ENCODE results near the gene C8B.

Gene C8B

GRCh38 chr1:56965916-56966697, at the start of gene C8B:
C8B (minus strand) TSS chr1:56966015; CDS start chr1:56965948, 67 bp downstream.
- Histone ChIP-seq H3K36me3 (ENCODE audit: insufficient read depth, low read length) (no peaks in the 10 kb centered on the region), H3K9ac (ENCODE audit: insufficient read length) (no peak within 1 kb of the TSS), H3K9me3 (ENCODE audit: low read depth, low read length) (no peaks in the 10 kb centered on the region), H3K27ac (no peak within 1 kb of the TSS), H3K4me3 (no peak within 1 kb of the TSS)
- no peak for DNase-seq (ENCODE audit: low read depth, low spot score)
- no peak for TF ChIP-seq FOXP2 (optimal IDR thresholded peaks at IDR 0.05; ENCODE audit: control extremely low read depth, extremely low read length, insufficient read depth)
- no peak for TF ChIP-seq EZH2 (IDR thresholded peaks at IDR 0.05)
- TF ChIP-seq POLR2AphosphoS5 (IDR thresholded peaks at IDR 0.05; ENCODE audit: borderline replicate concordance, low read depth, low read length): no peak

DNA sequence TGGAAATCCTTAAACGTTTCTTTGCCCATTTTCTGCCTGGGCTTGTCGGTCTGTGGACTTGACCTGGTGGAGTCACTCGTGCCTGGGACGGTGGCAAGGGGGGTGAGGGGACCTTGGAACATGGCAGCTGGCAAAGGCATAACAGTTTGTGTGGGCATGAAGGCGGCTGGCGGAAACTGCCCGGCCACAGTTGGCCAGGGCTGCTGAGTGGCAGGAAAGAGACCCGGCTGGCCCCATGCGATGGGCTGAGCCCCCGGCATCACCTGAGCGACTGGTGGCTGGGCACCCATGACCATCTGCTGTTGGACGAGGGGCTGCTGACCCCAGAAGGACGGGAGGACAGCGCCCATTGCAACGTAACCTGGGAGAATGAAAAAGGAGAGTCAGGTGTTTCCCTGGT, 49.3 kb upstream of the C8B start:
- Histone ChIP-seq H3K27ac (no peak overlapping the region), H3K4me3 (no peak overlapping the region), H3K36me3 (ENCODE audit: insufficient read depth, low read length) (no peaks in the 10 kb centered on the region), H3K9ac (ENCODE audit: insufficient read length) (no peak overlapping the region), H3K9me3 (ENCODE audit: low read depth, low read length) (no peaks in the 10 kb centered on the region)
- no peak for DNase-seq (ENCODE audit: low read depth, low spot score)
- TF ChIP-seq POLR2AphosphoS5 (IDR thresholded peaks at IDR 0.05; ENCODE audit: borderline replicate concordance, low read depth, low read length) (no peak), EZH2 (IDR thresholded peaks at IDR 0.05) (no peak), FOXP2 (optimal IDR thresholded peaks at IDR 0.05; ENCODE audit: control extremely low read depth, extremely low read length, insufficient read depth) (no peak)

GRCh38 chr1:57013522-57013921, 47.7 kb upstream of the C8B start:
- no peaks in the 10 kb centered on the region for H3K36me3 ChIP-seq (ENCODE audit: insufficient read depth, low read length)
- no peaks in the 10 kb centered on the region for H3K9me3 ChIP-seq (ENCODE audit: low read depth, low read length)
- H3K27ac ChIP-seq: no peak overlapping the region
- TF ChIP-seq EZH2 (IDR thresholded peaks at IDR 0.05): no peak
- TF ChIP-seq POLR2AphosphoS5 (IDR thresholded peaks at IDR 0.05; ENCODE audit: borderline replicate concordance, low read depth, low read length): no peak
- TF ChIP-seq FOXP2 (optimal IDR thresholded peaks at IDR 0.05; ENCODE audit: control extremely low read depth, extremely low read length, insufficient read depth): no peak
- no peak overlapping the region for H3K4me3 ChIP-seq
- no peak for DNase-seq (ENCODE audit: low read depth, low spot score)
- H3K9ac ChIP-seq (ENCODE audit: insufficient read length): no peak overlapping the region

DNA sequence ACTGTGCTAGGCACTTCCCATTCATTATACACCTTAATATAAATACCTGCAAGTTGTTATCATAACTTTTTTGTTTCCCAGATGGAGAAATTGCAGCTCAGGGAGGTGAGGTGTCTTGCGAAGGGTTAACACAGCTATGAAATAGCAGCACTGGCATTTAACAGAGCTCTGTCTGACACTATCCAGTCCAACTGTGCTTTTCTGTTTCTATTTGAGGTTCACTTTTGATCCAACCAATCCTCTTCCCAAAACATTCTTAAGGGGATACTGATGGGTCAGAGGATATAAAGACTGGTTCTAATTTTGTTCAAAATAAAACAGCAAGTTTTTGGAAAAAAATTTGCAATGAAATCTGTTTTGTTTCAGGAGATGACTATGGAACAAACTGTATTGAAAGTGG, 46.5 kb upstream of the C8B start:
- H3K4me3 ChIP-seq: no peak overlapping the region
- no peak overlapping the region for H3K27ac ChIP-seq
- no peak for DNase-seq (ENCODE audit: low read depth, low spot score)
- no peak overlapping the region for H3K9ac ChIP-seq (ENCODE audit: insufficient read length)
- no peaks in the 10 kb centered on the region for H3K36me3 ChIP-seq (ENCODE audit: insufficient read depth, low read length)
- no peaks in the 10 kb centered on the region for H3K9me3 ChIP-seq (ENCODE audit: low read depth, low read length)
- TF ChIP-seq EZH2 (IDR thresholded peaks at IDR 0.05): no peak
- no peak for TF ChIP-seq POLR2AphosphoS5 (IDR thresholded peaks at IDR 0.05; ENCODE audit: borderline replicate concordance, low read depth, low read length)
- TF ChIP-seq FOXP2 (optimal IDR thresholded peaks at IDR 0.05; ENCODE audit: control extremely low read depth, extremely low read length, insufficient read depth): no peak

GRCh38 chr1:57010511-57010910, 44.7 kb upstream of the C8B start:
- DNase-seq (ENCODE audit: low read depth, low spot score): no peak
- Histone ChIP-seq H3K4me3 (no peak overlapping the region), H3K27ac (no peak overlapping the region), H3K9ac (ENCODE audit: insufficient read length) (no peak overlapping the region), H3K36me3 (ENCODE audit: insufficient read depth, low read length) (no peaks in the 10 kb centered on the region), H3K9me3 (ENCODE audit: low read depth, low read length) (no peaks in the 10 kb centered on the region)
- TF ChIP-seq EZH2 (IDR thresholded peaks at IDR 0.05) (no peak), POLR2AphosphoS5 (IDR thresholded peaks at IDR 0.05; ENCODE audit: borderline replicate concordance, low read depth, low read length) (no peak), FOXP2 (optimal IDR thresholded peaks at IDR 0.05; ENCODE audit: control extremely low read depth, extremely low read length, insufficient read depth) (no peak)

DNA sequence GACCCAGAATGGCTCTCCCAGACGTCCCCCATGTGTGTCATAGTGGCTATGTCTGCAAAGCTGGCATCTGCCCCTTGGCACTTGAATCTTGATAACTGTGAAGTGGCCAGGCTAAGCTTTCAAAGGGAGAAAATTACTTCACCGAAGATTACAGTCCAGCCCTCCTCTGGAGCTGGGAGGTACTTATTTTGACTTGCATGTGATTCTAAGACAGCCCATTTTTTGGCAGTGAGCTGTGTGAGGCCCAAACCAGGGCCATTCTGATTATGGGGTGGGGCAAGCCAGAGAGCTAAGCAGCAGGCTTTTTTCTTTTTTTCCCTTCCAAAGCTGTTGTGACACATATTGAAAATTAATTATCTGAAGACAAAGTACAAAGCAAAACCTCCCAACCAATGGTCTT, 42.1 kb upstream of the C8B start:
- no peak overlapping the region for H3K4me3 ChIP-seq
- H3K9me3 ChIP-seq (ENCODE audit: low read depth, low read length): no peaks in the 10 kb centered on the region
- H3K27ac ChIP-seq: no peak overlapping the region
- TF ChIP-seq POLR2AphosphoS5 (IDR thresholded peaks at IDR 0.05; ENCODE audit: borderline replicate concordance, low read depth, low read length) (no peak), FOXP2 (optimal IDR thresholded peaks at IDR 0.05; ENCODE audit: control extremely low read depth, extremely low read length, insufficient read depth) (no peak), EZH2 (IDR thresholded peaks at IDR 0.05) (no peak)
- no peaks in the 10 kb centered on the region for H3K36me3 ChIP-seq (ENCODE audit: insufficient read depth, low read length)
- no peak overlapping the region for H3K9ac ChIP-seq (ENCODE audit: insufficient read length)
- DNase-seq (ENCODE audit: low read depth, low spot score): no peak

- TF ChIP-seq POLR2AphosphoS5 (IDR thresholded peaks at IDR 0.05; ENCODE audit: borderline replicate concordance, low read depth, low read length): no peak
- no peak for TF ChIP-seq EZH2 (IDR thresholded peaks at IDR 0.05)
- no peak for TF ChIP-seq FOXP2 (optimal IDR thresholded peaks at IDR 0.05; ENCODE audit: control extremely low read depth, extremely low read length, insufficient read depth)
- no peak for DNase-seq (ENCODE audit: low read depth, low spot score)
Measured at GRCh38 chr1:57007472-57007871, 41.7 kb upstream of the C8B start.

GRCh38 chr1:57003398-57004139, 37.8 kb upstream of the C8B start:
- H3K9me3 ChIP-seq (ENCODE audit: low read depth, low read length): no peaks in the 10 kb centered on the region

More at GRCh38 chr1:57007472-57007871, 41.7 kb upstream of the C8B start:
- Histone ChIP-seq H3K9me3 (ENCODE audit: low read depth, low read length) (no peaks in the 10 kb centered on the region), H3K9ac (ENCODE audit: insufficient read length) (no peak overlapping the region), H3K27ac (no peak overlapping the region), H3K36me3 (ENCODE audit: insufficient read depth, low read length) (no peaks in the 10 kb centered on the region), H3K4me3 (no peak overlapping the region)

More at GRCh38 chr1:57003398-57004139, 37.8 kb upstream of the C8B start:
- Histone ChIP-seq H3K9ac (ENCODE audit: insufficient read length) (no peak overlapping the region), H3K27ac (no peak overlapping the region), H3K4me3 (no peak overlapping the region), H3K36me3 (ENCODE audit: insufficient read depth, low read length) (no peaks in the 10 kb centered on the region)
- no peak for TF ChIP-seq POLR2AphosphoS5 (IDR thresholded peaks at IDR 0.05; ENCODE audit: borderline replicate concordance, low read depth, low read length)
- TF ChIP-seq EZH2 (IDR thresholded peaks at IDR 0.05): no peak
- no peak for TF ChIP-seq FOXP2 (optimal IDR thresholded peaks at IDR 0.05; ENCODE audit: control extremely low read depth, extremely low read length, insufficient read depth)
- no peak for DNase-seq (ENCODE audit: low read depth, low spot score)

Data from SK-N-MC (cell line).